Naive B cell (primary cell): ENCODE measurements around the gene CTSH. TPM values are rescaled to one million over a fixed set of nuclear protein-coding genes. Genes with fewer than 3 reads are reported as not detected.

Source experiments
- ATAC-seq, 2 donors: fragments of 150-1000 bp; cut with Tn5 transposase; 2 replicates each; pipeline ENCODE4 v1.10.0; 2021; ENCODE audit warnings: low read depth in 2 of 2, mild to moderate bottlenecking in 2 of 2, moderate library complexity in 2 of 2
- DNase-seq: peaks from one replicate; pipeline ENCODE4 v3.0.0; 2022
- H3K27ac Mint-ChIP-seq, 6 donors: one replicate each; pipeline ENCODE4 v1.8.0; 2020 to 2022; ENCODE audit warnings: mild to moderate bottlenecking in 6 of 6, mixed read lengths in 6 of 6, moderate library complexity in 5 of 6, inconsistent platforms in 2 of 6
- H3K27me3 Mint-ChIP-seq, 3 donors: one replicate each; pipeline ENCODE4 v1.8.0; 2021 to 2022; ENCODE audit warnings: mixed read lengths in 3 of 3, mild to moderate bottlenecking in 1 of 3
- H3K36me3 Mint-ChIP-seq, 2 donors: one replicate each; pipeline ENCODE4 v1.8.0; 2020 to 2022; ENCODE audit warnings: mixed read lengths in 2 of 2, inconsistent platforms in 1 of 2, mild to moderate bottlenecking in 1 of 2
- H3K4me1 Mint-ChIP-seq, 3 donors: one replicate each; pipeline ENCODE4 v1.8.0; 2020 to 2022; ENCODE audit warnings: mixed read lengths in 3 of 3, inconsistent platforms in 1 of 3, mild to moderate bottlenecking in 1 of 3, moderate library complexity in 1 of 3
- H3K4me3 Mint-ChIP-seq, 8 donors: one replicate each; pipeline ENCODE4 v1.8.0; 2020 to 2022; ENCODE audit warnings: mild to moderate bottlenecking in 8 of 8, mixed read lengths in 8 of 8, moderate library complexity in 8 of 8, inconsistent platforms in 2 of 8
- H3K9me3 Mint-ChIP-seq, 7 donors: one replicate each; pipeline ENCODE4 v1.8.0; 2020 to 2022; ENCODE audit warnings: mixed read lengths in 7 of 7, mild to moderate bottlenecking in 5 of 7, inconsistent platforms in 2 of 7, moderate library complexity in 1 of 7
- polyA plus RNA-seq, 6 donors: library from polyadenylated mRNA; unstranded; fragments of 300-500 nt; fragmentation: Illumina TruSeq; gene quantifications; one replicate each; pipeline ENCODE4 v1.2.3, GENCODE V29; 2021; ENCODE audit warnings: low read depth in 6 of 6

Gene CTSH
- 100 to 1,000 TPM; 260 to 480 (median 378) TPM for polyA plus RNA-seq

- H3K27me3 Mint-ChIP-seq = no peaks in the 10 kb centered on the region
- peak; percentile 84 to 86 for ATAC-seq
- peaks cover 19 to 60% (median 31%) of the 10 kb centered on the region in 3 donors for H3K4me1 Mint-ChIP-seq
- no peaks in the 10 kb centered on the region for H3K36me3 Mint-ChIP-seq
- H3K9me3 Mint-ChIP-seq = no peaks in the 10 kb centered on the region
- peak within 1 kb of the TSS; percentile 91 to 97 (median 94) for H3K4me3 Mint-ChIP-seq
- DNase-seq = peak; percentile 75
- H3K27ac Mint-ChIP-seq = peak within 1 kb of the TSS; percentile 53 to 96 (median 86)
These were observed at the start of gene CTSH for GRCh38 chr15:78944669-78945407. CTSH (minus strand) TSS chr15:78945046; CDS start chr15:78944981, 65 bp downstream.

GRCh38 chr15:78993931-78994530, 49.2 kb upstream of the CTSH start:
- no peak overlapping the region for H3K27ac Mint-ChIP-seq
- no peaks in the 10 kb centered on the region for H3K9me3 Mint-ChIP-seq
- peaks cover 0 to 19% (median 18%) of the 10 kb centered on the region in 3 donors for H3K4me1 Mint-ChIP-seq
- H3K36me3 Mint-ChIP-seq = no peaks in the 10 kb centered on the region
- DNase-seq = no peak
- H3K4me3 Mint-ChIP-seq = no peak overlapping the region
- ATAC-seq = no peak
- H3K27me3 Mint-ChIP-seq = peaks cover 0 to 10% (median 0%) of the 10 kb centered on the region in 3 donors

- DNase-seq = no peak
- peaks cover 0 to 10% (median 0%) of the 10 kb centered on the region in 3 donors for H3K27me3 Mint-ChIP-seq
- H3K36me3 Mint-ChIP-seq = no peaks in the 10 kb centered on the region
- peak overlapping the region in 2 of 6 donors; percentile 80 to 82 for H3K27ac Mint-ChIP-seq
- no peaks in the 10 kb centered on the region for H3K9me3 Mint-ChIP-seq
- ATAC-seq = no peak
- peaks cover 3 to 18% (median 14%) of the 10 kb centered on the region in 3 donors for H3K4me1 Mint-ChIP-seq
- peak overlapping the region in 1 of 8 donors; percentile 59 for H3K4me3 Mint-ChIP-seq
These were observed 48.5 kb upstream of the CTSH start for GRCh38 chr15:78993257-78993930.

- Mint-ChIP-seq H3K4me1 (peaks cover 6 to 24% (median 12%) of the 10 kb centered on the region in 3 donors), H3K27me3 (peaks cover 0 to 10% (median 0%) of the 10 kb centered on the region in 3 donors), H3K27ac (peak overlapping the region; percentile 23 to 87 (median 68)), H3K4me3 (peak overlapping the region in 1 of 8 donors; percentile 68), H3K36me3 (no peaks in the 10 kb centered on the region), H3K9me3 (no peaks in the 10 kb centered on the region)
- ATAC-seq = peak in 1 of 2 donors; percentile 28
- DNase-seq = no peak
These were observed 47.8 kb upstream of the CTSH start for GRCh38 chr15:78992416-78993256.

GRCh38 chr15:78991879-78992278, 47.0 kb upstream of the CTSH start:
- no peak for DNase-seq
- H3K27me3 Mint-ChIP-seq = peaks cover 0 to 10% (median 0%) of the 10 kb centered on the region in 3 donors
- peak overlapping the region in 1 of 8 donors; percentile 68 for H3K4me3 Mint-ChIP-seq
- H3K27ac Mint-ChIP-seq = peak overlapping the region in 2 of 6 donors; percentile 42 to 63
- no peaks in the 10 kb centered on the region for H3K9me3 Mint-ChIP-seq
- no peaks in the 10 kb centered on the region for H3K36me3 Mint-ChIP-seq
- no peak for ATAC-seq
- H3K4me1 Mint-ChIP-seq = peaks cover 6 to 24% (median 10%) of the 10 kb centered on the region in 3 donors

GRCh38 chr15:78991476-78991875, 46.6 kb upstream of the CTSH start:
- DNase-seq = no peak
- H3K27me3 Mint-ChIP-seq = peaks cover 0 to 10% (median 0%) of the 10 kb centered on the region in 3 donors
- H3K36me3 Mint-ChIP-seq = no peaks in the 10 kb centered on the region
- peak overlapping the region in 2 of 6 donors; percentile 42 to 75 for H3K27ac Mint-ChIP-seq
- H3K9me3 Mint-ChIP-seq = no peaks in the 10 kb centered on the region
- peaks cover 6 to 24% (median 10%) of the 10 kb centered on the region in 3 donors for H3K4me1 Mint-ChIP-seq
- H3K4me3 Mint-ChIP-seq = no peak overlapping the region
- ATAC-seq = no peak

- Mint-ChIP-seq H3K4me3 (no peak overlapping the region), H3K36me3 (no peaks in the 10 kb centered on the region), H3K9me3 (no peaks in the 10 kb centered on the region), H3K4me1 (peaks cover 6 to 24% (median 7%) of the 10 kb centered on the region in 3 donors), H3K27me3 (peaks cover 0 to 5% (median 0%) of the 10 kb centered on the region in 3 donors), H3K27ac (peak overlapping the region in 2 of 6 donors; percentile 33 to 56)
- DNase-seq = no peak
- no peak for ATAC-seq
These were observed 45.4 kb upstream of the CTSH start for GRCh38 chr15:78990278-78990677.

- Mint-ChIP-seq H3K4me3 (no peak overlapping the region), H3K9me3 (no peaks in the 10 kb centered on the region), H3K27ac (peak overlapping the region in 2 of 6 donors; percentile 53 to 73), H3K4me1 (peaks cover 6 to 24% (median 7%) of the 10 kb centered on the region in 3 donors), H3K27me3 (peaks cover 0 to 6% (median 0%) of the 10 kb centered on the region in 3 donors), H3K36me3 (no peaks in the 10 kb centered on the region)
- ATAC-seq (no peak), DNase-seq (no peak)
These were observed 44.9 kb upstream of the CTSH start for GRCh38 chr15:78989701-78990240.

GRCh38 chr15:78988361-78988911, 43.6 kb upstream of the CTSH start:
- peak overlapping the region in 2 of 6 donors; percentile 11 to 86 for H3K27ac Mint-ChIP-seq
- H3K4me3 Mint-ChIP-seq = no peak overlapping the region
- H3K4me1 Mint-ChIP-seq = peaks cover 6 to 24% (median 12%) of the 10 kb centered on the region in 3 donors
- peak; percentile 25 to 40 for ATAC-seq
- peaks cover 5 to 11% (median 8%) of the 10 kb centered on the region in 3 donors for H3K27me3 Mint-ChIP-seq
- H3K36me3 Mint-ChIP-seq = no peaks in the 10 kb centered on the region
- no peak for DNase-seq
- H3K9me3 Mint-ChIP-seq = no peaks in the 10 kb centered on the region

GRCh38 chr15:78987556-78988360, 42.9 kb upstream of the CTSH start:
- Mint-ChIP-seq H3K27ac (peak overlapping the region in 1 of 6 donors; percentile 71), H3K4me1 (peaks cover 6 to 18% (median 6%) of the 10 kb centered on the region in 3 donors), H3K4me3 (no peak overlapping the region)

GRCh38 chr15:78985859-78986475, 41.1 kb upstream of the CTSH start:
- Mint-ChIP-seq H3K27ac (peak overlapping the region in 1 of 6 donors; percentile 26), H3K4me1 (peaks cover 6 to 11% (median 6%) of the 10 kb centered on the region in 3 donors), H3K9me3 (no peaks in the 10 kb centered on the region), H3K36me3 (no peaks in the 10 kb centered on the region), H3K27me3 (peaks cover 5 to 13% (median 10%) of the 10 kb centered on the region in 3 donors), H3K4me3 (no peak overlapping the region)
- DNase-seq (no peak), ATAC-seq (no peak)

More at GRCh38 chr15:78987556-78988360, 42.9 kb upstream of the CTSH start:
- no peaks in the 10 kb centered on the region for H3K36me3 Mint-ChIP-seq
- H3K9me3 Mint-ChIP-seq = no peaks in the 10 kb centered on the region
- ATAC-seq = no peak
- DNase-seq = no peak
- H3K27me3 Mint-ChIP-seq = peaks cover 5 to 13% (median 11%) of the 10 kb centered on the region in 3 donors
